AG04449 (cell line): Measurements from ENCODE around the gene RHOD.

Source experiments
- CTCF ChIA-PET: fragments of 350-600 bp; formaldehyde crosslinking; extraction: SDS; loops from one replicate; lab custom pipeline; 2021; ENCODE audit warnings: antibody characterized with exemption; lab: Yijun Ruan, JAX
- POLR2A ChIA-PET: fragments of 400-600, 350-600 bp; formaldehyde crosslinking; extraction: SDS; loops from one replicate; lab custom pipeline; 2020; ENCODE audit warnings: antibody characterized with exemption, inconsistent platforms; lab: Yijun Ruan, JAX
- DNase-seq: peaks from one replicate; pipeline ENCODE4 v3.0.0-alpha.2; 2010; ENCODE audit warnings: low read depth, low spot score
- H3K4me3 ChIP-seq: 2 replicates; pipeline ENCODE4 v1.5.1; 2011; ENCODE audit warnings: low read depth, mild to moderate bottlenecking, control low read depth, low read length
- CTCF ChIP-seq: IDR thresholded peaks from one replicate; pipeline ENCODE4 v1.5.1; 2011; ENCODE audit warnings: mild to moderate bottlenecking, moderate library complexity, low read length, control low read depth, inconsistent platforms; ENCODE audit not compliant: insufficient read depth; ENCODE audit errors: missing control alignments

RHOD gene

GRCh38 chr11:67033661-67034166 lies 22.9 kb upstream of the RHOD start:
- TF ChIP-seq CTCF, result no peak

GRCh38 chr11:67034350-67034749 lies 22.3 kb upstream of the RHOD start:
- no peak for TF ChIP-seq CTCF
- POLR2A ChIA-PET, result no interaction called here
- CTCF ChIA-PET, result no interaction called here
- DNase-seq, result no peak
- H3K4me3 ChIP-seq, result no peak overlapping the region

More at GRCh38 chr11:67033661-67034166, 22.9 kb upstream of the RHOD start:
- ChIA-PET POLR2A (no interaction called here), CTCF (interaction anchor here (1.3 kb wide), 2 partner anchors 10 to 18 kb away, joined by 5 to 6 read pairs; partner anchors contain the start of gene SYT12)
- no peak overlapping the region for H3K4me3 ChIP-seq
- DNase-seq, result peak; percentile 97

GRCh38 chr11:67040147-67040546 lies 16.5 kb upstream of the RHOD start:
- H3K4me3 ChIP-seq, result no peak overlapping the region
- no peak for DNase-seq
- POLR2A ChIA-PET, result no interaction called here
- CTCF ChIA-PET, result interaction anchor here (8.9 kb wide), 1 partner anchor 13 kb away, joined by 63 read pairs; no protein-coding TSS in a partner anchor
- TF ChIP-seq CTCF, result no peak

- no peak for DNase-seq
- CTCF ChIA-PET, result interaction anchor here (8.9 kb wide), 1 partner anchor 12 kb away, joined by 63 read pairs; no protein-coding TSS in a partner anchor
- POLR2A ChIA-PET, result no interaction called here
- no peak for TF ChIP-seq CTCF
- no peak overlapping the region for H3K4me3 ChIP-seq
Observed at GRCh38 chr11:67041602-67042001, 15.0 kb upstream of the RHOD start.

- TF ChIP-seq CTCF, result no peak
- CTCF ChIA-PET, result interaction anchor here (1.1 to 8.9 kb wide), 3 partner anchors 9 to 74 kb away, joined by 3 to 63 read pairs (median 3); no protein-coding TSS in a partner anchor
Observed at GRCh38 chr11:67043572-67044349, 12.9 kb upstream of the RHOD start.

GRCh38 chr11:67044496-67044895 lies 12.2 kb upstream of the RHOD start:
- ChIA-PET POLR2A (interaction anchor here (1.7 kb wide), 1 partner anchor 9 kb away, joined by 3 read pairs; no protein-coding TSS in a partner anchor), CTCF (interaction anchor here (1.1 to 8.9 kb wide), 3 partner anchors 9 to 73 kb away, joined by 3 to 63 read pairs (median 3); no protein-coding TSS in a partner anchor)
- TF ChIP-seq CTCF, result no peak
- DNase-seq, result no peak
- no peak overlapping the region for H3K4me3 ChIP-seq

More at GRCh38 chr11:67043572-67044349, 12.9 kb upstream of the RHOD start:
- no peak overlapping the region for H3K4me3 ChIP-seq
- POLR2A ChIA-PET, result interaction anchor here (1.7 kb wide), 1 partner anchor 10 kb away, joined by 3 read pairs; no protein-coding TSS in a partner anchor
- no peak for DNase-seq
